DND-41 (cell line): Measurements from ENCODE around the gene USP4.

Experiments
- EZH2 ChIP-seq: IDR thresholded peaks from 3 replicates; pipeline ENCODE4 v1.6.1; 2012; ENCODE audit warnings: borderline replicate concordance, low read depth, mild to moderate bottlenecking, moderate library complexity, low read length, inconsistent platforms; ENCODE audit not compliant: severe bottlenecking
- TF ChIP-seq, protein P1 (sequence below): IDR thresholded peaks from 2 replicates; pipeline ENCODE4 v1.5.1; 2012; ENCODE audit warnings: borderline replicate concordance, low read length, moderate library complexity, mild to moderate bottlenecking; ENCODE audit not compliant: poor library complexity, severe bottlenecking; ENCODE audit errors: extremely low read depth

- TF ChIP-seq, protein P1, sequence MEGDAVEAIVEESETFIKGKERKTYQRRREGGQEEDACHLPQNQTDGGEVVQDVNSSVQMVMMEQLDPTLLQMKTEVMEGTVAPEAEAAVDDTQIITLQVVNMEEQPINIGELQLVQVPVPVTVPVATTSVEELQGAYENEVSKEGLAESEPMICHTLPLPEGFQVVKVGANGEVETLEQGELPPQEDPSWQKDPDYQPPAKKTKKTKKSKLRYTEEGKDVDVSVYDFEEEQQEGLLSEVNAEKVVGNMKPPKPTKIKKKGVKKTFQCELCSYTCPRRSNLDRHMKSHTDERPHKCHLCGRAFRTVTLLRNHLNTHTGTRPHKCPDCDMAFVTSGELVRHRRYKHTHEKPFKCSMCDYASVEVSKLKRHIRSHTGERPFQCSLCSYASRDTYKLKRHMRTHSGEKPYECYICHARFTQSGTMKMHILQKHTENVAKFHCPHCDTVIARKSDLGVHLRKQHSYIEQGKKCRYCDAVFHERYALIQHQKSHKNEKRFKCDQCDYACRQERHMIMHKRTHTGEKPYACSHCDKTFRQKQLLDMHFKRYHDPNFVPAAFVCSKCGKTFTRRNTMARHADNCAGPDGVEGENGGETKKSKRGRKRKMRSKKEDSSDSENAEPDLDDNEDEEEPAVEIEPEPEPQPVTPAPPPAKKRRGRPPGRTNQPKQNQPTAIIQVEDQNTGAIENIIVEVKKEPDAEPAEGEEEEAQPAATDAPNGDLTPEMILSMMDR: no peak
- no peak for TF ChIP-seq EZH2
These were observed 19.0 kb upstream of the USP4 start for GRCh38 chr3:49358884-49359225.
